CD8-positive, alpha-beta memory T cell (primary cell): ENCODE results near the gene AKAP6. TPM values are rescaled to one million over a fixed set of nuclear protein-coding genes. Genes with fewer than 3 reads are reported as not detected.
"Not testable (repeated sequence)": the region's sequence is repeated elsewhere in the genome, so short reads cannot be mapped to it uniquely, and the experiment has no call there.

Experiments
- CTCF ChIA-PET: fragments of 350-600 bp; sonication (Branson Sonifier 250); formaldehyde crosslinking; loops from one replicate; lab custom pipeline; 2021; ENCODE audit warnings: antibody characterized with exemption; lab: Charles Lee
- POLR2A ChIA-PET: fragments of 350-600 bp; sonication (Branson Sonifier 250); formaldehyde crosslinking; loops from one replicate; lab custom pipeline; 2021; ENCODE audit warnings: antibody characterized with exemption; lab: Charles Lee
- DNase-seq, 5 donors: peaks; one replicate each; pipeline versions ENCODE4 v3.0.0 to v3.0.0-alpha.2; 2020 to 2022; ENCODE audit warnings: mixed read lengths in 1 of 5
- H3K27ac ChIP-seq: one replicate; pipeline ENCODE4 v1.7.0; 2013; ENCODE audit warnings: low read depth, mild to moderate bottlenecking, low read length, moderate library complexity
- H3K27me3 ChIP-seq: 2 replicates; pipeline ENCODE4 v1.7.0; 2013; ENCODE audit warnings: low read length, mild to moderate bottlenecking; ENCODE audit not compliant: insufficient read depth, poor library complexity, severe bottlenecking
- H3K36me3 ChIP-seq: 2 replicates; pipeline ENCODE4 v1.7.0; 2013; ENCODE audit warnings: mild to moderate bottlenecking, low read length, moderate library complexity; ENCODE audit not compliant: insufficient read depth
- H3K4me1 ChIP-seq: 2 replicates; pipeline ENCODE4 v1.7.0; 2013; ENCODE audit warnings: mild to moderate bottlenecking, low read length, moderate library complexity; ENCODE audit not compliant: insufficient read depth
- H3K4me3 ChIP-seq: 2 replicates; pipeline ENCODE4 v1.7.0; 2013; ENCODE audit warnings: mild to moderate bottlenecking, low read length
- H3K9me3 ChIP-seq: 2 replicates; pipeline ENCODE4 v1.7.0; 2013; ENCODE audit warnings: mild to moderate bottlenecking, low read length
- H3K27ac Mint-ChIP-seq, 8 donors: one replicate each; pipeline ENCODE4 v1.8.0; 2020 to 2021; ENCODE audit warnings: mixed read lengths in 8 of 8, mild to moderate bottlenecking in 6 of 8, inconsistent platforms in 3 of 8, moderate library complexity in 3 of 8
- H3K27me3 Mint-ChIP-seq, 2 donors: one replicate each; pipeline ENCODE4 v1.8.0; 2020 to 2021; ENCODE audit warnings: mixed read lengths in 2 of 2, mild to moderate bottlenecking in 1 of 2, moderate library complexity in 1 of 2
- H3K36me3 Mint-ChIP-seq, 3 donors: one replicate each; pipeline ENCODE4 v1.8.0; 2020 to 2021; ENCODE audit warnings: mixed read lengths in 3 of 3, inconsistent platforms in 1 of 3, mild to moderate bottlenecking in 1 of 3
- H3K4me1 Mint-ChIP-seq, 3 donors: one replicate each; pipeline ENCODE4 v1.8.0; 2020 to 2021; ENCODE audit warnings: mixed read lengths in 3 of 3, inconsistent platforms in 1 of 3, mild to moderate bottlenecking in 1 of 3
- H3K4me3 Mint-ChIP-seq, 7 donors: one replicate each; pipeline ENCODE4 v1.8.0; 2020 to 2021; ENCODE audit warnings: mixed read lengths in 7 of 7, mild to moderate bottlenecking in 6 of 7, moderate library complexity in 4 of 7, inconsistent platforms in 2 of 7
- H3K9me3 Mint-ChIP-seq, 5 donors: one replicate each; pipeline ENCODE4 v1.8.0; 2020 to 2022; ENCODE audit warnings: mixed read lengths in 5 of 5, mild to moderate bottlenecking in 3 of 5, moderate library complexity in 2 of 5, inconsistent platforms in 1 of 5
- polyA plus RNA-seq: library from polyadenylated mRNA; unstranded; fragments of 300-500 nt; fragmentation: Illumina TruSeq; gene quantifications from one replicate; pipeline ENCODE4 v1.2.3, GENCODE V29; 2021
- total RNA-seq, 2 experiments: library from RNA; stranded (reverse); gene quantifications; one replicate each; pipeline ENCODE4 v1.2.3, GENCODE V29; 2021

AKAP6 gene
- total and polyA plus RNA-seq, 3 experiments from 2014 or later = 0.49 to 1.5 (median 1.4) TPM

GRCh38 chr14:32366986-32367385 lies 37.9 kb downstream of the AKAP6 start:
- ChIA-PET CTCF (no interaction called here), POLR2A (no interaction called here)
- no peaks in the 10 kb centered on the region for H3K27me3 ChIP-seq
- DNase-seq = no peak
- Mint-ChIP-seq H3K27ac (no peak overlapping the region), H3K27me3 (peaks cover 0 to 4% of the 10 kb centered on the region in 2 donors), H3K4me3 (no peak overlapping the region), H3K9me3 (peaks cover 0 to 2% (median 0%) of the 10 kb centered on the region in 5 donors), H3K4me1 (no peaks in the 10 kb centered on the region), H3K36me3 (no peaks in the 10 kb centered on the region)
- no peaks in the 10 kb centered on the region for H3K4me1 ChIP-seq
- no peak overlapping the region for H3K27ac ChIP-seq
- H3K4me3 ChIP-seq = no peak overlapping the region
- no peaks in the 10 kb centered on the region for H3K9me3 ChIP-seq
- H3K36me3 ChIP-seq = no peaks in the 10 kb centered on the region

DNA sequence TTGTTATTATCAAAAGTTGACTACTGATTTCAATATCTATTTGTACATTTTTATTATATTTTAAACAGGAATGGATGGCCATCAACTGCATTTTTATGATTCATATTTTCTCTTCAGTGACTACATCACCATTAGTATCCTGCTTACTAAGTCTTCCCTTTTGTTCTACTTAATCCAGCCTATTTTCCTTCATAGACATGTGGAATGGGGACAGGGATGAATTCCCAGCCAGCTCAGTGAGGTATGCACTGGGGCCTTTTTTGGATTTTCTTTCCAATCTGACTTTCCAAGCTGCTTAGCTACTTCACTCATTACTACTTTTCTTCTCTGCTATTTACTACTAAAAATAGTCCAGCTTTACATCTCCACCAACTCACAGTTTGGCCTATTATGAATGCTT lies 38.4 kb downstream of the AKAP6 start:
- Histone ChIP-seq H3K4me1 (no peaks in the 10 kb centered on the region), H3K27ac (no peak overlapping the region), H3K27me3 (no peaks in the 10 kb centered on the region), H3K36me3 (no peaks in the 10 kb centered on the region), H3K9me3 (no peaks in the 10 kb centered on the region), H3K4me3 (no peak overlapping the region)
- ChIA-PET CTCF (no interaction called here), POLR2A (no interaction called here)
- no peak overlapping the region for H3K4me3 Mint-ChIP-seq
- no peaks in the 10 kb centered on the region for H3K36me3 Mint-ChIP-seq
- DNase-seq = no peak
- peaks cover 0 to 4% of the 10 kb centered on the region in 2 donors for H3K27me3 Mint-ChIP-seq
- H3K4me1 Mint-ChIP-seq = no peaks in the 10 kb centered on the region
- H3K27ac Mint-ChIP-seq = no peak overlapping the region
- H3K9me3 Mint-ChIP-seq = peaks cover 0 to 2% (median 0%) of the 10 kb centered on the region in 5 donors

DNA sequence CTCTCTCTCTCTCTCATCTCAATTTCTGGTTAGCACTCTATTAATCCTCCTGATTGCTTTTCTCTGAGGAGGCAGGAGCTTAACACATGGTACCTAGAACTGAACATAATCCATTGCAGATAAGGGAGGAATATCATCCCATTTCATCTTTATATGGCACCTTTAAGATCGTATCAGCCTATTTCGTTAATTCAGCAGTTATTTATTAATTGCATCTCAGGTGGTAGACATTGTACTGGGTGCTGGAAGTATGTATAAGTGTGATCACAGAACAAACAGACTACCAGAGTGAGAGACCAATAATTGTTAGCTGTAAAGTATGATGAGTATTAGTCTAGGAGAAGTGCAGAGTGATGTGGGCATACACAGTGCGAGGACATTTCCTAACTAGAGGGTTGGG lies 39.0 kb downstream of the AKAP6 start:
- no peak overlapping the region for H3K4me3 Mint-ChIP-seq
- Histone ChIP-seq H3K36me3 (no peaks in the 10 kb centered on the region), H3K27ac (no peak overlapping the region), H3K27me3 (no peaks in the 10 kb centered on the region), H3K4me3 (no peak overlapping the region), H3K9me3 (no peaks in the 10 kb centered on the region), H3K4me1 (no peaks in the 10 kb centered on the region)
- ChIA-PET CTCF (no interaction called here), POLR2A (no interaction called here)
- H3K9me3 Mint-ChIP-seq = peaks cover 0 to 2% (median 0%) of the 10 kb centered on the region in 5 donors
- DNase-seq = no peak
- H3K4me1 Mint-ChIP-seq = no peaks in the 10 kb centered on the region
- no peak overlapping the region for H3K27ac Mint-ChIP-seq
- no peaks in the 10 kb centered on the region for H3K36me3 Mint-ChIP-seq
- peaks cover 0 to 4% of the 10 kb centered on the region in 2 donors for H3K27me3 Mint-ChIP-seq

GRCh38 chr14:32370714-32371113 lies 41.6 kb downstream of the AKAP6 start:
- no peak for DNase-seq
- ChIA-PET POLR2A (no interaction called here), CTCF (no interaction called here)
- no peaks in the 10 kb centered on the region for H3K4me1 ChIP-seq
- no peak overlapping the region for H3K4me3 ChIP-seq
- Mint-ChIP-seq H3K27ac (no peak overlapping the region), H3K9me3 (peaks cover 0 to 2% (median 0%) of the 10 kb centered on the region in 5 donors), H3K4me1 (no peaks in the 10 kb centered on the region), H3K27me3 (peaks cover 0 to 3% of the 10 kb centered on the region in 2 donors), H3K36me3 (no peaks in the 10 kb centered on the region), H3K4me3 (no peak overlapping the region)
- H3K9me3 ChIP-seq = no peaks in the 10 kb centered on the region
- H3K36me3 ChIP-seq = no peaks in the 10 kb centered on the region
- no peak overlapping the region for H3K27ac ChIP-seq
- no peaks in the 10 kb centered on the region for H3K27me3 ChIP-seq

- no peak overlapping the region for H3K27ac ChIP-seq
- H3K4me1 ChIP-seq = no peaks in the 10 kb centered on the region
- ChIA-PET CTCF (no interaction called here), POLR2A (no interaction called here)
- Mint-ChIP-seq H3K36me3 (no peaks in the 10 kb centered on the region), H3K4me3 (no peak overlapping the region), H3K27me3 (peaks cover 2% of the 10 kb centered on the region in 2 donors), H3K27ac (no peak overlapping the region), H3K9me3 (peaks cover 0 to 2% (median 0%) of the 10 kb centered on the region in 5 donors), H3K4me1 (no peaks in the 10 kb centered on the region)
- H3K4me3 ChIP-seq = no peak overlapping the region
- H3K27me3 ChIP-seq = no peaks in the 10 kb centered on the region
- H3K9me3 ChIP-seq = no peaks in the 10 kb centered on the region
- H3K36me3 ChIP-seq = no peaks in the 10 kb centered on the region
- DNase-seq = no peak
Observed at GRCh38 chr14:32372154-32372553, 43.1 kb downstream of the AKAP6 start.

DNA sequence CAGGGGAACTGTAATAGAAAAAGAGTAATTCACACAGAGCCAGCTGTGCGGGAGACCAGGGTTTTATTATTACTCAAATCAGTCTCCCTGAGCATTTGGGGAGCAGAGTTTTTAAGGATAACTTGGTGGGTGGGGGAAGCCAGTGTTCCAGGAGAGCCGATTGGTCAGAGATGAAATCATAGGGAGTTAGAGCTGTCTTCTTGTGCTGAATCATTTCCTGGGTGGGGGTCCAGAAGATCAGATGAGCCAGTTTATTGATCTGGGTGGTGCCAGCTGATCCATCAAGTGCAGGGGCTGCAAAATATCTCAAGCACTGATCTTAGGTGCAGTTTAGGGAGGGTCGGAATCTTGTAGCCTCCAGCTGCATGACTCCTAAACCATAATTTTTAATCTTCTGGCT lies 44.1 kb downstream of the AKAP6 start:
- H3K4me1 ChIP-seq, H3K36me3 Mint-ChIP-seq, H3K4me1 Mint-ChIP-seq: not testable (repeated sequence)

DNA sequence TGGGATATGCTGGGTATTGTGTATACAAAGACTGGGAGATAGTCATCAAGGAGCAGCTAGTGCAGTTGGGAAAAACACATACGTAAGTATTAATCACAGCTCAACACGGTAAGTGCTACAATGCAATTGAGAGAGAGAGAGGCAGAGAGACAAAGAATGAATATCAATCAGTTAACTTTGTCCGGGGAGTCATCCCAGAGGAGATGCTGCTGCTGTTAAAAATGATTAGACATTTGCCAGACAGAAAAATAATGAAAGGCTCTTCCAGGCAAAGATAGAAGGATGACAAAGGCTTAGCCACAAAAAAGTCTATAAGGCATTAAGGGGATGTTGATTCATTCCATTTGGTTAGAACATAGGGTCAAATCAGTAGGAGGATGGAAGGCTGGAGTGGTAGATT lies 45.1 kb downstream of the AKAP6 start:
- H3K36me3 Mint-ChIP-seq = no peaks in the 10 kb centered on the region
- Histone ChIP-seq H3K4me3 (no peak overlapping the region), H3K36me3 (no peaks in the 10 kb centered on the region), H3K27ac (no peak overlapping the region), H3K9me3 (no peaks in the 10 kb centered on the region), H3K4me1 (no peaks in the 10 kb centered on the region), H3K27me3 (no peaks in the 10 kb centered on the region)
- ChIA-PET CTCF (no interaction called here), POLR2A (no interaction called here)
- H3K4me1 Mint-ChIP-seq = no peaks in the 10 kb centered on the region
- H3K9me3 Mint-ChIP-seq = peaks cover 0 to 2% (median 0%) of the 10 kb centered on the region in 5 donors
- H3K27ac Mint-ChIP-seq = no peak overlapping the region
- H3K27me3 Mint-ChIP-seq = peaks cover 2 to 3% of the 10 kb centered on the region in 2 donors
- DNase-seq = no peak
- no peak overlapping the region for H3K4me3 Mint-ChIP-seq

More for the DNA sequence above, 44.1 kb downstream of the AKAP6 start:
- H3K27ac ChIP-seq, POLR2A ChIA-PET, H3K4me3 Mint-ChIP-seq, H3K27me3 ChIP-seq, H3K9me3 Mint-ChIP-seq, H3K4me3 ChIP-seq, H3K36me3 ChIP-seq, H3K9me3 ChIP-seq, DNase-seq, CTCF ChIA-PET, H3K27ac Mint-ChIP-seq, H3K27me3 Mint-ChIP-seq: not testable (repeated sequence)

DNA sequence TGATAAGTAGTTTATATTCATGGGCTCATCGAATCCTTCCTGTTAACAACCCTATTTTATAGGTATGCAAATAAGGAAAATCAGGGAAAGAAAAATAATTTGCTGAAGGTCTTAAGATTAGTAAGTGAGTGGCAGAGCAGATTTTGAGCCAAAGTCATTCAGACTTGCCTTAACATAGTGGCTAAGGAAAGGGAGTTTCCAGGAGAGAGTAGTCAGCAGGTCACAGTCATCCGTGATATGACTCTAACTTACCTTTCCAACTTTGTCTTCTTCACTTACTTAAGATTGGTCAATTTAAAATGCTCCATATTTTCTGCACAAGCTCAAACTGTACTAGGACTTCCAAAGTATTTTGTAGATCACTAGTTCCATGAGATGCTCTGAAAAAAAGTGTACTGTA lies 46.6 kb downstream of the AKAP6 start:
- Mint-ChIP-seq H3K4me1 (no peaks in the 10 kb centered on the region), H3K27ac (no peak overlapping the region)

More for the DNA sequence above, 46.6 kb downstream of the AKAP6 start:
- H3K4me3 Mint-ChIP-seq = no peak overlapping the region
- ChIA-PET POLR2A (no interaction called here), CTCF (no interaction called here)
- Histone ChIP-seq H3K4me3 (no peak overlapping the region), H3K4me1 (no peaks in the 10 kb centered on the region), H3K27me3 (no peaks in the 10 kb centered on the region), H3K27ac (no peak overlapping the region), H3K9me3 (no peaks in the 10 kb centered on the region), H3K36me3 (no peaks in the 10 kb centered on the region)
- no peak for DNase-seq
- H3K36me3 Mint-ChIP-seq = no peaks in the 10 kb centered on the region
- H3K27me3 Mint-ChIP-seq = peaks cover 5 to 6% of the 10 kb centered on the region in 2 donors
- peaks cover 0 to 2% (median 0%) of the 10 kb centered on the region in 5 donors for H3K9me3 Mint-ChIP-seq
